Kidney tubule cell (primary cell): Measurements from ENCODE around the gene P2RY6.

Source experiments
- DNase-seq: peaks from one replicate; pipeline ENCODE4 v3.0.0-alpha.2; 2018; ENCODE audit warnings: low spot score

The P2RY6 gene

DNA sequence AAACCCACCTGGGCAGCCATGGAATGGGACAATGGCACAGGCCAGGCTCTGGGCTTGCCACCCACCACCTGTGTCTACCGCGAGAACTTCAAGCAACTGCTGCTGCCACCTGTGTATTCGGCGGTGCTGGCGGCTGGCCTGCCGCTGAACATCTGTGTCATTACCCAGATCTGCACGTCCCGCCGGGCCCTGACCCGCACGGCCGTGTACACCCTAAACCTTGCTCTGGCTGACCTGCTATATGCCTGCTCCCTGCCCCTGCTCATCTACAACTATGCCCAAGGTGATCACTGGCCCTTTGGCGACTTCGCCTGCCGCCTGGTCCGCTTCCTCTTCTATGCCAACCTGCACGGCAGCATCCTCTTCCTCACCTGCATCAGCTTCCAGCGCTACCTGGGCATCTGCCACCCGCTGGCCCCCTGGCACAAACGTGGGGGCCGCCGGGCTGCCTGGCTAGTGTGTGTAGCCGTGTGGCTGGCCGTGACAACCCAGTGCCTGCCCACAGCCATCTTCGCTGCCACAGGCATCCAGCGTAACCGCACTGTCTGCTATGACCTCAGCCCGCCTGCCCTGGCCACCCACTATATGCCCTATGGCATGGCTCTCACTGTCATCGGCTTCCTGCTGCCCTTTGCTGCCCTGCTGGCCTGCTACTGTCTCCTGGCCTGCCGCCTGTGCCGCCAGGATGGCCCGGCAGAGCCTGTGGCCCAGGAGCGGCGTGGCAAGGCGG lies 24.5 kb downstream of the P2RY6 start:
- DNase-seq: no peak

GRCh38 chr11:73297231-73297590 lies 25.1 kb downstream of the P2RY6 start:
- no peak for DNase-seq

- DNase-seq: no peak
Observed at GRCh38 chr11:73297702-73298101, 25.6 kb downstream of the P2RY6 start.

- DNase-seq: no peak
Observed at GRCh38 chr11:73298233-73298632, 26.1 kb downstream of the P2RY6 start.

DNA sequence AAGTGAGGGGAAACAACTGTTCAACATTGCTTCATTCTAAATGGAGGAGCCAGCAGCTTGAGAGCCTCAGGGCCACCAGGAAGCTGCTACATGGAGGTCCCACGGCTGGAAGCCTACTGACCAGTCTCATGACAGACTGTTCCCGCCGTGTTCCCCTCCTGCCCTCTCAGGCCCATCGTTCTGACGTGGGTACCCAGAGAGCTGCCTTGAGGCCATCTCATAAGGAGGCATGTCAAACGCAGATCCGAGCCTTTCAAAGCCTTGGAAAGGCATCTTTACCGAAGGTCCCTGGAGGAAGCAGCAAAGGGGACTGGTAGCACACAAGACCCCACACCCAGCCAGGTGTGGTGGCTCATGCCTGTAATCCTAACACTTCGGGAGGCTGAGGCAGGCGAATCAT lies 27.6 kb downstream of the P2RY6 start:
- no peak for DNase-seq

- no peak for DNase-seq
Observed at GRCh38 chr11:73306069-73306841, 34.1 kb downstream of the P2RY6 start.

GRCh38 chr11:73306977-73307322 lies 34.8 kb downstream of the P2RY6 start:
- DNase-seq: no peak

- peak; percentile 98 for DNase-seq
Observed at GRCh38 chr11:73307323-73308002, 35.3 kb downstream of the P2RY6 start.

DNA sequence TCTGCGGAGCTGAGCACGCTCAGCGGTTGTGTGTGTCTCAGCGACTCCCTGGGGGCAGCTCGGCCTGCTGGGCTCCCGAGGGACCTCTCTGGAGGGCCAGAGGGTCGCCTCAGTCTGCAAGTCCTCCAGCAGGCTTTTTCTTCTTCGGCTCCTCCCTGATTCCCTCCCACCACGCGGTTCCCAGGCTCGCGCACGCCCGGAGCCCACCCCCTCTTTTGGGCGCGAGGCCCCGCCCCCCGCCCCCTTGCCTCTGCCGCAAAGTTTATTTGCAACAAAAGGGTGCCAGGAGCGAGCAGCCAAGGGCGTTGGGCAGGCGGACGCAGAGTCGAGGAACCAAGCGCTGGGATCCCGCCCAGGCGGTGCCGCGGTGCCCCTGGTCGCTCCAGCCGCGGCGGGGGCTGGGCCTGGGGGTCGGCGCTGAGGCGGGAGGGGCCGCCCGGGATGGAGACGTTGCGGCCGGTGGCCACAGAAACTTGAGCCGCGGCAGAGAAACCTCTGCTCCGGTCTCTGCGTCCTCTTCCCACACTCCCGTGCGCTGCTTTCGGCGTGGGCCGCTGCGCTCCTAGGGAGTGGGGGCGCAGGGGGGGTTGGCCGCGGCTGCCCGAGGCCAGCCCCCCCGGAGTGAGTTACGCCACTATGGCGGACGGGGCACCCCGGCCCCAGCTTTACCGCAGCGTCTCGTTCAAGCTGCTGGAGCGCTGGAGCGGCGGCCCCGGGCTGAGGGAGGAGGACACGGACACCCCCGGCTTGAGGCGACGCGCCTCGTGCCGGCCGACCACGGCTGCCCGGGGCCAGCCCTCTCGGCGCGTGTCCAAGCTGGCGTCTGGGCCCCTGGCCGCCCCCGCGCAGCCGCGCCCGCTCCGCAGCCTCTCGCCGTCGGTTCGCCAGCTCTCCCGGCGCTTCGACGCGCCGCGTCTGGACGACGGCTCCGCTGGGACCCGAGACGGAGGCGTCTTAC lies 36.1 kb downstream of the P2RY6 start, which contains the start of gene ARHGEF17:
TSS of gene ARHGEF17 (plus strand) at position 274 of the 958 bp plus-strand sequence. CDS start at position 637, 363 bp downstream.
- peak; percentile 79 for DNase-seq

GRCh38 chr11:73308961-73309919 lies 37.1 kb downstream of the P2RY6 start:
- peak; percentile 99 for DNase-seq

DNA sequence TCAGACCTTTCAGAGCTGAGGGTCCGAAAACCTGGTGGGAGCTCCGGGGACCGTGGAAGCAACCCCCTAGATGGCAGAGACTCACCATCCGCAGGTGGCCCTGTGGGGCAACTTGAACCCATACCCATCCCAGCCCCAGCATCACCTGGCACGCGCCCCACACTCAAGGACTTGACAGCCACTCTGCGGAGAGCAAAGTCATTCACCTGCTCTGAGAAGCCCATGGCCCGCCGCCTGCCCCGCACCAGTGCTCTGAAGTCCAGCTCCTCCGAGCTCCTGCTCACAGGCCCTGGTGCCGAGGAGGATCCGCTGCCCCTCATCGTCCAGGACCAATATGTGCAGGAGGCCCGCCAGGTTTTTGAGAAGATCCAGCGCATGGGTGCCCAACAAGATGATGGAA lies 37.9 kb downstream of the P2RY6 start:
- DNase-seq: no peak

DNA sequence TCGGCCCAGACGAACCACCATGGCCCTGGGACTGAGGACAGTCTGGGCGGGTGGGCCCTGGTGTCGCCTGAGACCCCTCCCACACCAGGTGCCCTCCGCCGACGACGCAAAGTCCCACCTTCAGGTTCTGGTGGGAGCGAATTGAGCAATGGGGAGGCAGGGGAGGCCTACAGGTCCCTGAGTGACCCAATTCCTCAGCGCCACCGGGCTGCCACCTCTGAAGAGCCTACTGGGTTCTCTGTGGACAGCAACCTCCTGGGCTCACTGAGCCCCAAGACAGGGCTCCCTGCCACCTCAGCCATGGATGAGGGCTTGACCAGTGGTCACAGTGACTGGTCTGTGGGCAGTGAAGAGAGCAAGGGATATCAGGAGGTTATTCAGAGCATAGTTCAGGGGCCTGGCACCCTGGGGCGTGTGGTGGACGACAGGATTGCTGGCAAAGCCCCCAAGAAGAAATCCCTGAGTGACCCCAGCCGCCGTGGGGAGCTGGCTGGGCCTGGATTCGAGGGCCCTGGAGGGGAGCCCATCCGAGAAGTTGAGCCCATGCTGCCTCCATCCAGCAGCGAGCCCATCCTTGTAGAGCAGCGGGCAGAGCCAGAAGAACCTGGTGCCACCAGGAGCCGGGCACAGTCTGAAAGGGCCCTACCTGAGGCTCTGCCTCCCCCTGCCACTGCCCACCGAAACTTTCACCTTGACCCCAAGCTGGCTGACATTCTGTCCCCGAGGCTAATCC lies 38.7 kb downstream of the P2RY6 start:
- DNase-seq: no peak

GRCh38 chr11:73311394-73311869 lies 39.3 kb downstream of the P2RY6 start:
- DNase-seq: no peak

GRCh38 chr11:73312036-73312435 lies 39.9 kb downstream of the P2RY6 start:
- DNase-seq: no peak

- DNase-seq: peak; percentile 45
Observed at GRCh38 chr11:73312851-73313327, 40.8 kb downstream of the P2RY6 start.

DNA sequence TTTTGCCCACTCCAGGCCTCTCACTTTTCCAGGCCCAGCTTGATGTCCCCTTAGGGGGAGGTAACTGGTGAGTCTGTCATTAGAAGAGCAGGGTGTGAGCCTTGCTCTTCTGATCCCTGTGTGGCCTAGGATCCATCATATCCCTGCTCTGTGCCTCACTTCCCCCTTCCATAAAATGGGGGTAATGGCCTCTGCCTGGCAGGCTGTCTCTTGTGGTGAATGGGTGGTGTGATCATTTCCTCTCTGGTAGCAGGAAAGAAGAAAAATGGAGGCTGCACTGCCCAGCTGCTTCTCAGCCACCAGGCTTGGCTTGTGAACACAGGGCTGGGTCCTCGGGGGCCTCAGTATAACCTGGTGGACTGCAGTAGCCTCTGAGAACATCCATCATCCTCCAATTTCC lies 41.5 kb downstream of the P2RY6 start:
- DNase-seq: no peak

DNA sequence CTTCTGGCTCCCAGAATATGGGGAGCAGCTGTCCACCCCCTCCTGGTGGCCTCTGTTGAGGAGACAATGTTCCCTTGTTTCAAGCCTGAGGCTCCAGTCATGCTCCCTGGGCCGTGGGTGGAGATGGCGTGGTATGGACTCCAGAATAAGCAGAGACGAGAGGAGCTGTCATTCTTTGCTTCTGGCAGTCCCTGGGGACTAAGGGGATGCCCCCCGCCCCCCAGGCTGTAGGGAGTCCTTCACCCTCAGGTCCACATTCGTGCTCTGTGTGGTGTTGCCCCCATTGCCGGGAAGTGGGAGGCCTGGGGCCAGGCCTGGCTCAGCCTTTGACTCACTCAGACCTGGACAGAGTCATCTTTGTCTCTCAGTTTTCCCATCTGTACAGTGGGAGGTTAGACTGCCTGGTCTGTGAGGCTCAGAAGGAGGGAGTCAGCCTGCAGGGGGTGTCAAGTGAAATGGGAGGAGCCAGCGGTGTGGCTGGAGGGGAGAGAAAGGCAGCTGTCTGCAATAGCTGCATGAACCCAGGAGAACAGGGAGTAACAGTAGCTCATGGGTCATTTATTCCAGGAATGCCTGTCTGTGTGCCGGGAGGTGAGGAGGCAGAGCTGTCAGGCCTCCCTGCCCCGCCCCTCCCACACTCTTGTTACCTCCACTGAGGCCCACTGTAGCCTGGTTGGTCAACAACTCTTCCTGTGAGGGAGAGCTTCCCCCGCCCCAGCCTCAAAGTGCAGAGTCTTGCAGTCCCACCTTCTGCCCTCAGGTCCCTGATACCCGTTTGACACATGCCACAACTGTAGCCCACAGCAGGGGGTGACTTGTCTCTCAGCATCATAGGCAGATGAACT lies 42.2 kb downstream of the P2RY6 start:
- peak; percentile 96 for DNase-seq

- DNase-seq: no peak
Observed at GRCh38 chr11:73315293-73316020, 43.3 kb downstream of the P2RY6 start.
